H9 (cell line): Measurements from ENCODE around the gene RMND5A. TPM values are rescaled to one million over a fixed set of nuclear protein-coding genes. Genes with fewer than 3 reads are reported as not detected.

ENCODE experiments used
- DNase-seq: peaks from one replicate; pipeline ENCODE4 v3.0.0-alpha.2; 2017
- H2AFZ ChIP-seq: one replicate; pipeline ENCODE4 v1.6.1; 2013; ENCODE audit warnings: mild to moderate bottlenecking, low read length, control low read depth, moderate library complexity
- H2AK5ac ChIP-seq: 2 replicates; pipeline ENCODE4 v1.6.1; 2013; ENCODE audit warnings: low read length, control low read depth, mixed read lengths; ENCODE audit not compliant: insufficient read length
- H2BK120ac ChIP-seq: one replicate; pipeline ENCODE4 v1.6.1; 2013; ENCODE audit warnings: low read depth, mild to moderate bottlenecking, low read length, control low read depth, inconsistent platforms; ENCODE audit not compliant: poor library complexity, severe bottlenecking
- H2BK12ac ChIP-seq: 2 replicates; pipeline ENCODE4 v1.6.1; 2013; ENCODE audit warnings: low read length, control low read depth, mixed read lengths, low read depth; ENCODE audit not compliant: insufficient read length
- H2BK15ac ChIP-seq: 2 replicates; pipeline ENCODE4 v1.6.1; 2013; ENCODE audit warnings: low read depth, low read length, control low read depth
- H2BK20ac ChIP-seq: one replicate; pipeline ENCODE4 v1.6.1; 2013; ENCODE audit warnings: low read depth, mild to moderate bottlenecking, low read length, control low read depth, inconsistent platforms; ENCODE audit not compliant: poor library complexity, severe bottlenecking
- H2BK5ac ChIP-seq: 2 replicates; pipeline ENCODE4 v1.6.1; 2013; ENCODE audit warnings: low read length, control low read depth, mixed read lengths; ENCODE audit not compliant: insufficient read length
- H3K14ac ChIP-seq: 2 replicates; pipeline ENCODE4 v1.6.1; 2013; ENCODE audit warnings: low read length, control low read depth; ENCODE audit not compliant: insufficient read depth
- H3K18ac ChIP-seq: 2 replicates; pipeline ENCODE4 v1.6.1; 2013; ENCODE audit warnings: low read depth, mild to moderate bottlenecking, mixed read lengths, low read length, control low read depth; ENCODE audit not compliant: insufficient read length
- H3K23ac ChIP-seq: 2 replicates; pipeline ENCODE4 v1.6.1; 2013; ENCODE audit warnings: low read length, control low read depth, mixed read lengths, low read depth; ENCODE audit not compliant: insufficient read length
- H3K23me2 ChIP-seq: 2 replicates; pipeline ENCODE4 v1.6.1; 2013; ENCODE audit warnings: low read depth, mild to moderate bottlenecking, mixed read lengths, low read length, control low read depth; ENCODE audit not compliant: insufficient read length, poor library complexity, severe bottlenecking
- H3K27ac ChIP-seq: 2 replicates; pipeline ENCODE4 v1.5.1; 2013; ENCODE audit warnings: low read length, control low read depth, mixed read lengths, low read depth; ENCODE audit not compliant: insufficient read length
- H3K27me3 ChIP-seq: 2 replicates; pipeline ENCODE4 v1.6.1; 2013; ENCODE audit warnings: low read length, control low read depth, inconsistent platforms; ENCODE audit not compliant: insufficient read depth
- H3K4ac ChIP-seq: 2 replicates; pipeline ENCODE4 v1.6.1; 2013; ENCODE audit warnings: low read depth, mild to moderate bottlenecking, control low read depth, inconsistent platforms, low read length, moderate library complexity
- H3K4me1 ChIP-seq: 2 replicates; pipeline ENCODE4 v1.6.1; 2013; ENCODE audit warnings: low read length, control low read depth, inconsistent platforms; ENCODE audit not compliant: insufficient read depth
- H3K4me2 ChIP-seq: 2 replicates; pipeline ENCODE4 v1.6.1; 2013; ENCODE audit warnings: low read length, control low read depth, mixed read lengths; ENCODE audit not compliant: insufficient read length, insufficient read depth
- H3K56ac ChIP-seq: 2 replicates; pipeline ENCODE4 v1.6.1; 2013; ENCODE audit warnings: low read depth, mild to moderate bottlenecking, mixed read lengths, low read length, control low read depth; ENCODE audit not compliant: insufficient read length
- H3K79me1 ChIP-seq: 2 replicates; pipeline ENCODE4 v1.6.1; 2013; ENCODE audit warnings: low read depth, mild to moderate bottlenecking, moderate library complexity, low read length, control low read depth, inconsistent platforms; ENCODE audit not compliant: insufficient read depth, poor library complexity, severe bottlenecking
- H3K79me2 ChIP-seq: 2 replicates; pipeline ENCODE4 v1.6.1; 2013; ENCODE audit warnings: low read length, control low read depth, inconsistent platforms; ENCODE audit not compliant: insufficient read depth
- H3K9ac ChIP-seq: 2 replicates; pipeline ENCODE4 v1.6.1; 2013; ENCODE audit warnings: low read length, control low read depth, mixed read lengths; ENCODE audit not compliant: insufficient read length; ENCODE audit errors: extremely low read depth
- H3K9me3 ChIP-seq: one replicate; pipeline ENCODE4 v1.6.1; 2013; ENCODE audit warnings: low read depth, low read length, inconsistent platforms; ENCODE audit not compliant: control insufficient read depth
- H3T11ph ChIP-seq: one replicate; pipeline ENCODE4 v1.6.1; 2013; ENCODE audit warnings: mild to moderate bottlenecking, low read length, control low read depth, inconsistent platforms
- H4K20me1 ChIP-seq: one replicate; pipeline ENCODE4 v1.6.1; 2013; ENCODE audit not compliant: control insufficient read depth, insufficient read length, insufficient read depth
- H4K5ac ChIP-seq: 2 replicates; pipeline ENCODE4 v1.6.1; 2013; ENCODE audit warnings: low read depth, mild to moderate bottlenecking, mixed read lengths, low read length, control low read depth; ENCODE audit not compliant: insufficient read length
- H4K8ac ChIP-seq: replicated peaks from 2 replicates; pipeline ENCODE4 v1.6.1; 2013; ENCODE audit warnings: low read length, control low read depth, mixed read lengths, low read depth; ENCODE audit not compliant: insufficient read length
- H4K91ac ChIP-seq: 2 replicates; pipeline ENCODE4 v1.6.1; 2013; ENCODE audit warnings: low read depth, mild to moderate bottlenecking, moderate library complexity, mixed read lengths, low read length, control low read depth; ENCODE audit not compliant: insufficient read length
- H3K27ac Mint-ChIP-seq, 3 experiments: 2 replicates in 2 of 3; 3 replicates in 1 of 3; pipeline ENCODE4 v1.8.0; 2020 to 2021; ENCODE audit warnings: mixed read lengths in 3 of 3, mild to moderate bottlenecking in 1 of 3, moderate library complexity in 1 of 3
- H3K27me3 Mint-ChIP-seq: 2 replicates; pipeline ENCODE4 v1.8.0; 2021; ENCODE audit warnings: low read depth, mild to moderate bottlenecking, moderate library complexity, mixed read lengths
- H3K36me3 Mint-ChIP-seq, 3 experiments: 2 replicates in 2 of 3; 3 replicates in 1 of 3; pipeline ENCODE4 v1.8.0; 2020 to 2021; ENCODE audit warnings: low read depth in 3 of 3, mixed read lengths in 3 of 3; ENCODE audit not compliant: insufficient read depth in 1 of 3
- H3K4me1 Mint-ChIP-seq, 2 experiments: 2 replicates each; pipeline ENCODE4 v1.8.0; 2020; ENCODE audit warnings: mixed read lengths in 2 of 2
- H3K4me3 Mint-ChIP-seq, 2 experiments: 2 replicates in 1 of 2; 3 replicates in 1 of 2; pipeline ENCODE4 v1.8.0; 2020 to 2021; ENCODE audit warnings: mild to moderate bottlenecking in 2 of 2, mixed read lengths in 2 of 2, moderate library complexity in 1 of 2
- H3K9me3 Mint-ChIP-seq, 2 experiments: 2 replicates in 1 of 2; 3 replicates in 1 of 2; pipeline ENCODE4 v1.8.0; 2020; ENCODE audit warnings: mild to moderate bottlenecking in 2 of 2, mixed read lengths in 2 of 2, moderate library complexity in 1 of 2
- CTCF ChIP-seq: fragments of 200-600 bp; sonication (generic); conservative IDR thresholded peaks from 3 replicates; pipeline ENCODE4 v1.8.0; 2021; ENCODE audit warnings: antibody characterized with exemption, mild to moderate bottlenecking
- WGBS: extraction: QIAGEN DNeasy Blood & Tissue Kit; methylation state at CpG from one replicate; pipeline ENCODE4 v1.1.7; 2013; ENCODE audit warnings: missing lambda C conversion rate, low lambda C conversion rate, mixed read lengths; ENCODE audit not compliant: insufficient read length; ENCODE audit errors: extremely low coverage; 5-methylcytosine and 5-hydroxymethylcytosine counted together
- total RNA-seq: library from RNA; stranded (reverse); gene quantifications from 2 replicates; pipeline ENCODE4 v1.2.1, GENCODE V29; 2021

RMND5A gene
- total RNA-seq, 1 experiment from 2014 or later: 48.8 TPM

GRCh38 chr2:86769838-86770237, 49.7 kb downstream of the RMND5A start:
- H3K14ac ChIP-seq: no peak overlapping the region
- Mint-ChIP-seq H3K27ac (no peak overlapping the region; a peak in 1 of 7 replicates), H3K4me1 (peaks cover 6 to 20% of the 10 kb centered on the region in 2 experiments; a peak in 3 of 4 replicates), H3K9me3 (no peaks in the 10 kb centered on the region), H3K36me3 (peaks cover 20 to 82% (median 68%) of the 10 kb centered on the region in 3 experiments), H3K4me3 (no peak overlapping the region), H3K27me3 (no peaks in the 10 kb centered on the region)
- H2BK120ac ChIP-seq: no peak overlapping the region
- no peak overlapping the region for H3K23ac ChIP-seq
- peaks cover 2% of the 10 kb centered on the region for H3K23me2 ChIP-seq
- H3K9ac ChIP-seq: no peak overlapping the region
- no peak overlapping the region for H3K18ac ChIP-seq
- no peak overlapping the region for H2BK5ac ChIP-seq
- H2BK15ac ChIP-seq: no peak overlapping the region
- H3K56ac ChIP-seq: no peak overlapping the region
- H4K5ac ChIP-seq: no peak overlapping the region
- no peaks in the 10 kb centered on the region for H3K4me1 ChIP-seq
- no peak for DNase-seq
- WGBS: no CpG with 5 or more reads among the region's 4 CpGs
- no peak overlapping the region for H4K8ac ChIP-seq
- no peaks in the 10 kb centered on the region for H3K9me3 ChIP-seq
- H2AFZ ChIP-seq: no peak overlapping the region
- no peak overlapping the region for H2AK5ac ChIP-seq
- no peak overlapping the region for H2BK20ac ChIP-seq
- no peaks in the 10 kb centered on the region for H3K79me2 ChIP-seq
- TF ChIP-seq CTCF: no peak
- H2BK12ac ChIP-seq: no peak overlapping the region
- H3K4me2 ChIP-seq: no peak overlapping the region
- H3K4ac ChIP-seq: no peak overlapping the region
- H3T11ph ChIP-seq: no peak overlapping the region
- no peaks in the 10 kb centered on the region for H3K27me3 ChIP-seq
- no peak overlapping the region for H3K27ac ChIP-seq
- H4K20me1 ChIP-seq: no peaks in the 10 kb centered on the region
- H4K91ac ChIP-seq: no peak overlapping the region
- H3K79me1 ChIP-seq: peaks cover 3% of the 10 kb centered on the region
